GM12872 (cell line): ENCODE measurements around the gene PKNOX2.

ENCODE experiments used
- CTCF ChIP-seq: IDR thresholded peaks from 3 replicates; pipeline ENCODE4 v1.5.1; 2011; ENCODE audit warnings: low read depth, mild to moderate bottlenecking, low read length, moderate library complexity; ENCODE audit not compliant: insufficient read depth

PKNOX2 gene

GRCh38 chr11:125272821-125273220 lies 108.3 kb downstream of the PKNOX2 start:
- TF ChIP-seq CTCF: no peak

GRCh38 chr11:125273519-125274000 lies 109.0 kb downstream of the PKNOX2 start:
- TF ChIP-seq CTCF: no peak

GRCh38 chr11:125274309-125274708 lies 109.8 kb downstream of the PKNOX2 start:
- no peak for TF ChIP-seq CTCF

GRCh38 chr11:125274774-125275173 lies 110.2 kb downstream of the PKNOX2 start:
- TF ChIP-seq CTCF: no peak

GRCh38 chr11:125275905-125276618 lies 111.5 kb downstream of the PKNOX2 start:
- TF ChIP-seq CTCF: no peak

- no peak for TF ChIP-seq CTCF
These were observed 112.0 kb downstream of the PKNOX2 start for GRCh38 chr11:125276619-125276976.

GRCh38 chr11:125279676-125280418 lies 115.3 kb downstream of the PKNOX2 start:
- no peak for TF ChIP-seq CTCF
